HG03571 (cell line): ENCODE data around the gene PRKCH.
A peak's percentile ranks its signal among the peaks of the same experiment; 100 is the strongest.

Experiments
- ATAC-seq: cut with Tn5 transposase; IDR thresholded peaks from one replicate; pipeline ENCODE4 v1.9.1; 2021; ENCODE audit not compliant: unreplicated experiment

The PRKCH gene

GRCh38 chr14:61484826-61485584 lies 163.6 kb downstream of the PRKCH start:
- ATAC-seq: no peak

- no peak for ATAC-seq
Measured at GRCh38 chr14:61485661-61486060, 164.3 kb downstream of the PRKCH start.

- no peak for ATAC-seq
Measured at GRCh38 chr14:61486930-61487495, 165.6 kb downstream of the PRKCH start.

GRCh38 chr14:61488417-61489401 lies 167.3 kb downstream of the PRKCH start:
- no peak for ATAC-seq

- no peak for ATAC-seq
Measured at GRCh38 chr14:61489512-61489911, 168.1 kb downstream of the PRKCH start.

- no peak for ATAC-seq
Measured at GRCh38 chr14:61489932-61490331, 168.6 kb downstream of the PRKCH start.

- ATAC-seq: no peak
Measured at GRCh38 chr14:61491224-61491623, 169.8 kb downstream of the PRKCH start.

- no peak for ATAC-seq
Measured at GRCh38 chr14:61491876-61492434, 170.6 kb downstream of the PRKCH start.

- no peak for ATAC-seq
Measured at GRCh38 chr14:61492474-61492873, 171.1 kb downstream of the PRKCH start.

GRCh38 chr14:61493239-61493638 lies 171.9 kb downstream of the PRKCH start:
- no peak for ATAC-seq

GRCh38 chr14:61494018-61494417 lies 172.6 kb downstream of the PRKCH start:
- ATAC-seq: no peak

- ATAC-seq: no peak
Measured at GRCh38 chr14:61495809-61496208, 174.4 kb downstream of the PRKCH start.

- ATAC-seq: no peak
Measured at GRCh38 chr14:61498303-61498702, 176.9 kb downstream of the PRKCH start.

GRCh38 chr14:61498811-61499210 lies 177.4 kb downstream of the PRKCH start:
- no peak for ATAC-seq

- no peak for ATAC-seq
Measured at GRCh38 chr14:61499991-61500390, 178.6 kb downstream of the PRKCH start.

GRCh38 chr14:61501714-61502458 lies 180.5 kb downstream of the PRKCH start:
- no peak for ATAC-seq

GRCh38 chr14:61502459-61503093 lies 181.2 kb downstream of the PRKCH start:
- ATAC-seq: no peak

GRCh38 chr14:61503167-61503801 lies 181.9 kb downstream of the PRKCH start:
- peak; percentile 77 for ATAC-seq

- ATAC-seq: no peak
Measured at GRCh38 chr14:61504901-61505300, 183.5 kb downstream of the PRKCH start.
